Measurements from ENCODE around the gene MTHFD1L.

- TF ChIP-seq CTCF (IDR thresholded peaks at IDR 0.05) (no peak), POLR2A (IDR thresholded peaks at IDR 0.05) (no peak)
Measured at GRCh38 chr6:151007076-151007475, 141.6 kb downstream of the MTHFD1L start.
